Sigmoid colon (tissue), 4 donors: ENCODE measurements around the gene RBFOX2.

ENCODE experiments used
- EP300 ChIP-seq, 4 donors: sonication (generic); formaldehyde crosslinking; IDR thresholded peaks; one replicate each; pipeline ENCODE4 v1.6.1; 2017; ENCODE audit warnings: antibody characterized with exemption in 4 of 4
- POLR2A ChIP-seq, 2 donors: fragments of 450-650 bp; IDR thresholded peaks; one replicate each; pipeline ENCODE4 v1.6.1; 2016; ENCODE audit warnings: antibody characterized with exemption in 2 of 2, mild to moderate bottlenecking in 2 of 2, moderate library complexity in 2 of 2
- POLR2AphosphoS5 ChIP-seq, 4 donors: sonication (generic); formaldehyde crosslinking; IDR thresholded peaks; one replicate each; pipeline ENCODE4 v1.6.1; 2017; ENCODE audit warnings: antibody characterized with exemption in 4 of 4
- TF ChIP-seq, protein P1 (sequence below), 4 experiments: fragments of 450-650 bp in 3 of 4; fragments of 200-600 bp in 1 of 4; IDR thresholded peaks; one replicate each; pipeline ENCODE4 v1.5.1; 2016 to 2019; ENCODE audit warnings: antibody characterized with exemption in 4 of 4, mild to moderate bottlenecking in 3 of 4, moderate library complexity in 2 of 4

GRCh38 chr22:35846804-35847203 lies 181.8 kb downstream of the RBFOX2 start:
- TF ChIP-seq, protein P1, sequence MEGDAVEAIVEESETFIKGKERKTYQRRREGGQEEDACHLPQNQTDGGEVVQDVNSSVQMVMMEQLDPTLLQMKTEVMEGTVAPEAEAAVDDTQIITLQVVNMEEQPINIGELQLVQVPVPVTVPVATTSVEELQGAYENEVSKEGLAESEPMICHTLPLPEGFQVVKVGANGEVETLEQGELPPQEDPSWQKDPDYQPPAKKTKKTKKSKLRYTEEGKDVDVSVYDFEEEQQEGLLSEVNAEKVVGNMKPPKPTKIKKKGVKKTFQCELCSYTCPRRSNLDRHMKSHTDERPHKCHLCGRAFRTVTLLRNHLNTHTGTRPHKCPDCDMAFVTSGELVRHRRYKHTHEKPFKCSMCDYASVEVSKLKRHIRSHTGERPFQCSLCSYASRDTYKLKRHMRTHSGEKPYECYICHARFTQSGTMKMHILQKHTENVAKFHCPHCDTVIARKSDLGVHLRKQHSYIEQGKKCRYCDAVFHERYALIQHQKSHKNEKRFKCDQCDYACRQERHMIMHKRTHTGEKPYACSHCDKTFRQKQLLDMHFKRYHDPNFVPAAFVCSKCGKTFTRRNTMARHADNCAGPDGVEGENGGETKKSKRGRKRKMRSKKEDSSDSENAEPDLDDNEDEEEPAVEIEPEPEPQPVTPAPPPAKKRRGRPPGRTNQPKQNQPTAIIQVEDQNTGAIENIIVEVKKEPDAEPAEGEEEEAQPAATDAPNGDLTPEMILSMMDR (IDR thresholded peaks at IDR 0.05): no peak
- TF ChIP-seq POLR2A (IDR thresholded peaks at IDR 0.05) (no peak), EP300 (IDR thresholded peaks at IDR 0.05) (no peak), POLR2AphosphoS5 (IDR thresholded peaks at IDR 0.05) (no peak)
